Activated CD4-positive, alpha-beta T cell treated with anti-CD3 and anti-CD28 coated beads, Interleukin-2, amount 10 ng/mL, durations not matched to agents 7 days and 5 days (primary cell): ENCODE results near the gene COL6A1. TPM values are rescaled to one million over a fixed set of nuclear protein-coding genes. Genes with fewer than 3 reads are reported as not detected.

Experiments
- CTCF ChIA-PET: fragments of 350-600 bp; sonication (Branson Sonifier 250); formaldehyde crosslinking; loops from one replicate; lab custom pipeline; 2021; ENCODE audit warnings: antibody characterized with exemption; lab: Charles Lee
- POLR2A ChIA-PET: fragments of 350-600 bp; sonication (Branson Sonifier 250); formaldehyde crosslinking; loops from one replicate; lab custom pipeline; 2021; ENCODE audit warnings: antibody characterized with exemption; lab: Charles Lee
- DNase-seq: peaks from one replicate; pipeline ENCODE4 v3.0.0-alpha.2; 2020
- H3K27ac Mint-ChIP-seq: one replicate; pipeline ENCODE4 v1.8.0; 2021; ENCODE audit warnings: mild to moderate bottlenecking, moderate library complexity, mixed read lengths
- H3K27me3 Mint-ChIP-seq: one replicate; pipeline ENCODE4 v1.8.0; 2021; ENCODE audit warnings: mixed read lengths
- H3K36me3 Mint-ChIP-seq: one replicate; pipeline ENCODE4 v1.8.0; 2021; ENCODE audit warnings: low read depth, mixed read lengths
- H3K4me1 Mint-ChIP-seq: one replicate; pipeline ENCODE4 v1.8.0; 2021; ENCODE audit warnings: mixed read lengths
- H3K4me3 Mint-ChIP-seq: one replicate; pipeline ENCODE4 v1.8.0; 2021; ENCODE audit warnings: mild to moderate bottlenecking, moderate library complexity, mixed read lengths
- H3K9me3 Mint-ChIP-seq: one replicate; pipeline ENCODE4 v1.8.0; 2021; ENCODE audit warnings: mixed read lengths
- total RNA-seq, 2 experiments: library from RNA; stranded (reverse); gene quantifications; one replicate each; pipeline ENCODE4 v1.2.3, GENCODE V29; 2021

The COL6A1 gene
- total RNA-seq, 2 experiments from 2014 or later = 0.27 to 0.40 TPM

DNA sequence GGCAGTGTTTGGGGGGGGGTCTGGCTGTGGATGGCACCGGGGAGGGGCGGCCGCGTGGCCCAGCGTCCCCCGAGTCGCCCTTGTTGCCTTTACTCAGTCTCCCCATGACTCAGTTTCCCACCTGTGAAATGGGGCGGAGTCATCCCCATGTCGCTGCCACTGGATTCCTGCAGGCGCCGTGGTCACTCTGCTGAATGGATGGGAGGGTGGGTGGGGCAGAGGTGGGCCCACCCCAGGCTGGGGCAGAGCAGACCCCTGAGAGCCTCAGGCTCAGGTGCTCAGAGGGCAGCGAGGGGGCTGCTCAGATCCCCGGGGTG, 2.0 kb downstream of the COL6A1 start:
- CTCF ChIA-PET = no interaction called here
- Mint-ChIP-seq H3K4me1 (peaks cover 7% of the 10 kb centered on the region), H3K27ac (no peak overlapping the region), H3K27me3 (peaks cover 5% of the 10 kb centered on the region), H3K36me3 (no peaks in the 10 kb centered on the region), H3K9me3 (peaks cover 4% of the 10 kb centered on the region), H3K4me3 (no peak overlapping the region)
- POLR2A ChIA-PET = no interaction called here
- no peak for DNase-seq

DNA sequence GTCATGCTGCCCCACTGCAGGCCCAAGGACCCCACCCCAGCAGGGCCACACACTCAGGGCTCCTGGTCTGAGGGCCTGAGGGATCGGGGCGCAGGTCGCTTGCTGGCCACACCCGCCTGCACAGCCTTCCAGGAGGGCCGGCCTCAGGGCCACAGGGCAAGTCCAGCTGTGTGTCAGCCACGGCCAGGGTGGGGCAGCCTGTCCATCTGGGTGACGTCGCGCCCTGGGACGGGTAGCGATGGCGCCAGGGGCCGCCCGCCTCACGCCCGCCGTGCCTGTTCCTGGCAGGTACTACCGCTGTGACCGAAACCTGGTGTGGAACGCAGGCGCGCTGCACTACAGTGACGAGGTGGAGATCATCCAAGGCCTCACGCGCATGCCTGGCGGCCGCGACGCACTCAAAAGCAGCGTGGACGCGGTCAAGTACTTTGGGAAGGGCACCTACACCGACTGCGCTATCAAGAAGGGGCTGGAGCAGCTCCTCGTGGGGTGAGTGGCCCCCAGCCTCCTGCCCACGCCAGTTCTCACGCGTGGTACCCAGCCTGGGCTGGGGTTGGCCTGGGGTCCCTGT, 2.5 kb downstream of the COL6A1 start:
- no peak for DNase-seq
- Mint-ChIP-seq H3K4me3 (no peak overlapping the region), H3K27ac (no peak overlapping the region), H3K9me3 (peaks cover 4% of the 10 kb centered on the region), H3K4me1 (peaks cover 7% of the 10 kb centered on the region), H3K27me3 (peaks cover 5% of the 10 kb centered on the region), H3K36me3 (no peaks in the 10 kb centered on the region)
- CTCF ChIA-PET = no interaction called here
- POLR2A ChIA-PET = no interaction called here

DNA sequence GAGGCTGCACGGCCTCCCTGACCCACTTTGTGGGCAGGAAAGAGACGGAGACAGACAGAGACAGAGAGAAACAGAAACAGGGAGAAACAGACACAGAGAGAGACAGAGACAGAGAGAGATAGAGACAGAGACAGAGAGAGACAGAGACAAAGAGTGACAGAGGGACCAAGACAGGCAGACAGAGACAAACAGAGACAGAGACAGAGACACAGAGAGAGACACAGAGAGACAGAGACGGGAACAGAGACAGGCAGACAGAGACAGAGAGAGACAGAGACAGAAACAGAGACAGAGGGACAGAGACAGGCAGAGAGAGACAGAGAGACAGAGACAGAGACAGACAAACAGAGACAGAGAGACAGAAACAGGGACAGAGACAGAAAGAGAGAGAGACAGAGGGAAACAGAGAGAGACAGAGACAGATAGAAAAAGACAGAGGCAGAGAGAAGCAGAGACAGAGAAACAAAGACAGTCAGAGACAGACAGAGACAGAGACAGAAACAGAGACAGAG, 3.1 kb downstream of the COL6A1 start:
- Mint-ChIP-seq H3K9me3 (peaks cover 4% of the 10 kb centered on the region), H3K4me1 (peaks cover 4% of the 10 kb centered on the region), H3K27me3 (peaks cover 5% of the 10 kb centered on the region), H3K4me3 (no peak overlapping the region), H3K27ac (no peak overlapping the region), H3K36me3 (no peaks in the 10 kb centered on the region)
- CTCF ChIA-PET = no interaction called here
- DNase-seq = no peak
- POLR2A ChIA-PET = no interaction called here

DNA sequence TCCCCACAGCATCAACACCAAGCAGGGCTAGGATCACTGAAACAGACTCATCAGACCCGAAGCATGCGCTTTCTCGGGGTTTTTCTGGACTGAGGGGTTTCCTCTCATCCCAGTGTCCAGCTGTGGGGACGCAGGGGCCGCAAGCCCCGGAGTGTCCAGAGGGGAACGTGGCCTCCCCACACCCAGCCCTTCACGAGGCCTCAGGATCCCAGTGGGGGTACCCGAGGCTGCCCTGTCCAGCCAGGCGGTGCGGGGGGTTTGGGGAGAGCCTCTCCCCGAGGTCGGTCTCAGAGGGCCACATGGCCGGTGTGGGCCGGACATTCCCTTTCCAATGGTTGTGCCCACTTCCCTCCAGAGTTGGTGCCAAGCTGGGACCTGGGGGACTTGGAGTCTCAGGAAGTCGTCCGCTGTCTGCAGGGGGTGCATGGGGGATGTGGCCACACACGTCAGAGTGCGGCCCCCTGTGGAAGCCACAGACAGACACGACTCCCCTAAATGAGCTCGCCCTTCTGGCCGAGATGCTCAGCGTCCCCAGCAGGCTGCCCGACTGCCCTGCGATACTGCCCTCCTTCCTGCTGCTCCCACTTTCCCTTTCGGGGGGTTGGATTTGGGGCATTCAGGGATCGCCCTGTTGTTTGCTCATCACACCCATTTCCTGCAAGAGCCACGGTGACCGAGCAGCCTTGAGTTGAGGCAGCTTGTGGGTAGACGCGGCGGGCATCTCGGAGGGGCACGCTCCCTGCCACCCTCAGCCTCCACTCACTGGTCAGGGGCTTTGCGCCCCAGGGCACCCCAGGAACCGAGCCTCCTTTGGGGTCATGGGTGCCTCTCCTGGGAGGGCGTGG, 4.1 kb downstream of the COL6A1 start:
- POLR2A ChIA-PET = no interaction called here
- peaks cover 4% of the 10 kb centered on the region for H3K9me3 Mint-ChIP-seq
- no peak overlapping the region for H3K4me3 Mint-ChIP-seq
- CTCF ChIA-PET = no interaction called here
- no peak for DNase-seq
- no peaks in the 10 kb centered on the region for H3K36me3 Mint-ChIP-seq
- H3K27ac Mint-ChIP-seq = no peak overlapping the region
- H3K4me1 Mint-ChIP-seq = peaks cover 1% of the 10 kb centered on the region
- peaks cover 5% of the 10 kb centered on the region for H3K27me3 Mint-ChIP-seq

DNA sequence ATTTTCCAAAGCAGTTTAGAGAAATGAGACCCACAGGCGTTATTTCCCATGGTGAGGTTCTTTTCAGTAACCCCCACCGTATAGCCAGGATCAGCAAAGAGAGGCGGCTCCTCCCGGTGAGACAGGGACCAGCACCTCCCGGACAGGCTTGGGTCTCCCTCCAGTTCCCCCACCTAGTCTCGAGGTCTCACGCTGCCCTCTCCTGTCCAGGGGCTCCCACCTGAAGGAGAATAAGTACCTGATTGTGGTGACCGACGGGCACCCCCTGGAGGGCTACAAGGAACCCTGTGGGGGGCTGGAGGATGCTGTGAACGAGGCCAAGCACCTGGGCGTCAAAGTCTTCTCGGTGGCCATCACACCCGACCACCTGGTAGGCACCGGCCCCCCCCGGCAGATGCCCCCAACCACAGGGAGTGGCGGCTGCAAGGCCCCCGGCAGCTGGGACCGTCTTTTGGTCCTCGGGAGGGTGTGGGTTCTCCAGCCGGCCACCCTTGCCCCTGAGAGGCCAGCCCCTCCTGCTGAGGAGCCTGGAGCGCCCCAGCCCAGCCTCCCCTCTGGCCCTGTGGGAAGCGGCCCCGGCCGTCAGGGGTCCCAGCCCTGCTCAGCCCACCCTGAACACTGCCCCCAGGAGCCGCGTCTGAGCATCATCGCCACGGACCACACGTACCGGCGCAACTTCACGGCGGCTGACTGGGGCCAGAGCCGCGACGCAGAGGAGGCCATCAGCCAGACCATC, 4.9 kb downstream of the COL6A1 start:
- Mint-ChIP-seq H3K27ac (no peak overlapping the region), H3K4me1 (peaks cover 1% of the 10 kb centered on the region), H3K36me3 (no peaks in the 10 kb centered on the region), H3K9me3 (peaks cover 4% of the 10 kb centered on the region), H3K27me3 (peaks cover 5% of the 10 kb centered on the region), H3K4me3 (no peak overlapping the region)
- CTCF ChIA-PET = no interaction called here
- no peak for DNase-seq
- POLR2A ChIA-PET = no interaction called here

DNA sequence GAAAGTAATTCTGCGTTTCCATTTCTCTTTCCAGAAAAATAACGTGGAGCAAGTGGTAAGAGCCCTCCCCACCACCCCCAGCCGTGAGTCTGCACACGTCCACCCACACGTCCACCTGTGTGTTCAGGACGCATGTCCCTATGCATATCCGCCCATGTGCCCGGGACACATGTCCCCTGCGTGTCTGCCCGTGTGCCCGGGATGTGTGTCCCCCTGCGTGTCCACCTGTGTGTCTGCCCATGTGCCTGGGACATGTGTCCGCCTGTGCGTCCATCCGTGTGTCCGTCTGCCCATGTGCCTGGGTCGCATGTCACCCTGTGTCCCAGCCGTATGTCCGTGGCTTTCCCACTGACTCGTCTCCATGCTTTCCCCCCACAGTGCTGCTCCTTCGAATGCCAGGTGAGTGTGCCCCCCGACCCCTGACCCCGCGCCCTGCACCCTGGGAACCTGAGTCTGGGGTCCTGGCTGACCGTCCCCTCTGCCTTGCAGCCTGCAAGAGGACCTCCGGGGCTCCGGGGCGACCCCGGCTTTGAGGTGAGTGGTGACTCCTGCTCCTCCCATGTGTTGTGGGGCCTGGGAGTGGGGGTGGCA, 5.6 kb downstream of the COL6A1 start:
- Mint-ChIP-seq H3K9me3 (peaks cover 4% of the 10 kb centered on the region), H3K27ac (no peak overlapping the region), H3K27me3 (peaks cover 5% of the 10 kb centered on the region), H3K36me3 (no peaks in the 10 kb centered on the region), H3K4me1 (peaks cover 1% of the 10 kb centered on the region), H3K4me3 (no peak overlapping the region)
- no peak for DNase-seq
- CTCF ChIA-PET = no interaction called here
- POLR2A ChIA-PET = no interaction called here

DNA sequence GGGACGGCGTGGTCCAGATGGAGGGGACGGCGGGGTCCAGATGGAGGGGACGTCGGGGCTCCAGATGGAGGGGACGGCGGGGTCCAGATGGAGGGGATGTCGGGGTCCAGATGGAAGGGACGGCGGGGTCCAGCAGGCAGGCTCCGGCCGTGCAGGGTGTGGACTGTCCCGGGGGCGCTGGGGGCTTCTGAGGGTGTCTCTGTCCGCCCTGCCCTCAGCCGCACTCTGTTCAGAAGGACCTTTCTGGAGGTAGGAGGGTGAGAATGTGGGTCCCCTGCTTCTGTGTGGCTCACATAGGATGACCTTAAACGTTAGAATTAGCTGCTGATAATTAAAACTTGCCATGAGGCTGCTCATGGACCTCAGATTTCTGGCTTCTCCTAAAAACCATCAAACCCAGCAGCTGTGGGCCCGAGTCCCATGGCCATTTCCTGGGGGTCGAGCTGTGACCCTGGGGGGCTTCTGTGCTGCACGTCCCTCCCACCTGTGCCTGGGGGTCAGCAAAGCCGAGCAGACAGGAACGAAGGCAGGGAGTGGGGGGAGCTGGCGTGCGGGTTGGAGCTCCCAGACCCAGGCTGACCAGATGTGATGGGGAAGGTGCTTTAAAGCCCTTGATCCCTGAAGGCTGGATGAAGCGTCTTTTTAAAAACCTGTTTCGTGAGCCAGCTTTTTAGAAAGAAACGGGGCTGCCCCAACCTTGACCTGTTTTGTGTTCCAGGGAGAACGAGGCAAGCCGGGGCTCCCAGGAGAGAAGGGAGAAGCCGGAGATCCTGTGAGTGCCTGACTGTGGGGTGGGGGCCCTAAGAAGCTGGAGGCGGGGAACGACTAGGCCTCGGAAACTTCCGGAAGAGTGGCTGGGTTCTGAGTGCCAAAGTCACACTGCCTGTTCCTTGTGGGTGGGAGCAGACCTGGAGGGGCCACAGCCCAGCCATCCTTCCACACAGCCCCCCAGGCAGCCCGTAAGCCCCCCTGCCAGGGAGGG, 7.1 kb downstream of the COL6A1 start:
- H3K4me1 Mint-ChIP-seq = no peaks in the 10 kb centered on the region
- H3K4me3 Mint-ChIP-seq = no peak overlapping the region
- H3K9me3 Mint-ChIP-seq = peaks cover 4% of the 10 kb centered on the region
- POLR2A ChIA-PET = no interaction called here
- no peaks in the 10 kb centered on the region for H3K36me3 Mint-ChIP-seq
- no peak overlapping the region for H3K27ac Mint-ChIP-seq
- DNase-seq = no peak
- peaks cover 3% of the 10 kb centered on the region for H3K27me3 Mint-ChIP-seq
- CTCF ChIA-PET = no interaction called here

DNA sequence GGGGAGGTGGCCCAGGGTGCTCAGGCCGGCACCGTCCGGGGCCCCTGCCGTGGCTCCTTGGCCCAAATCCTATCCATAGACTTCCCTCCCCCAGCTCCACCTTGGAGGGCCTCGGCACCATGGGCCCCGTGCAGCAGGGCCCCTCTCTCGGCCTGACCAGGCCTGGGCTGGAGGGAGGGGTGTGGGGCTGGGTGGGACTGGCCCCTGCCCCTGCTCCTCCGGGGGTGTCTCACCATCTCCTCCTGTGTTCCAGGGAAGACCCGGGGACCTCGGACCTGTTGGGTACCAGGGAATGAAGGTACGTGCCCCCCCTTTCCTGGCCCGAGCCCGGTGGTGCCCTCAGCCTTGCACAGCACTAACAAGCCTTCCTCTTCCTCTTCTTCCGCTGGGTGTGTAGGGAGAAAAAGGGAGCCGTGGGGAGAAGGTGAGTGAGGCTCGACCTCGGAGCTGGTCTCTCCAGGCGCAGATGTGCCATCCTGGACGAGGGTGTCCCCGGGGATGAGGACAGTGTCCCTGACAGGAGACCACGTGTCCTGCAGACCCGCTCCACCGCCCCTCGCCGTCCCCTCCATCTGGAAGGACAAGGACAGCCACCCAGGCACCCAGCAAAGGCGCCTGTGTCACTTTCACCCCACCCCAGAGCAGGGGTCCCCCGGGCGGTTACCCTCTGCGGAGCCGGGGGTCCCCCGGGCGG, 7.9 kb downstream of the COL6A1 start:
- Mint-ChIP-seq H3K4me3 (no peak overlapping the region), H3K9me3 (peaks cover 2% of the 10 kb centered on the region), H3K27ac (no peak overlapping the region), H3K27me3 (peaks cover 2% of the 10 kb centered on the region), H3K36me3 (no peaks in the 10 kb centered on the region), H3K4me1 (no peaks in the 10 kb centered on the region)
- CTCF ChIA-PET = no interaction called here
- POLR2A ChIA-PET = no interaction called here
- DNase-seq = no peak

DNA sequence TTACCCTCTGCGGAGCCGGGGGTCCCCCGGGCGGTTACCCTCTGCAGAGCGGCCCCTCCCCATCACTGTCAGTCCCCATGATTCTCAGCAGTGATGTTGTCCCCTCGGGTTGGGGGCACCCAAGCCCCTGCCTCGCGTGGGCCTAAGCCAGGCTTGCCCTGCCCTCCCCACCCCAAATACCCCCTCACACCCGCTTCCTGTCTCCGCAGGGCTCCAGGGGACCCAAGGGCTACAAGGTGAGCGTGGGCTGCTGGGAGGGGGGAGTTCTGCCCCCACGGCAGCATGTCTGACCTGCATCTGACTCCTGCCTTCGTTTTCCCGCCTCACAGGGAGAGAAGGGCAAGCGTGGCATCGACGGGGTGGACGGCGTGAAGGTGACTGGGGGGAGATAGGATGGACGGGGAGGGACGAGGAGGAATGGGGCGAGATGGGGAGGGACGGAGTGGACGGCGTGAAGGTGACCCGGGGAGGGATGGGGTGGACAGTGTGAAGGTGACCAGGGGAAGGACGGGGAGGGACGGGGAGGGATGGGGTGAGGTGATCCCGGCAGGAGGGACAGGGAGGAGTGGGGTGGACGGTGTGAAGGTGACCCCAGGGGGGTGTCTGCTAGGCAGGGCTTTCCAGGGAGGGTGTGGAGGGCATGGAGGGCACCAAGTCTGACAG, 8.6 kb downstream of the COL6A1 start:
- DNase-seq = no peak
- no peak overlapping the region for H3K27ac Mint-ChIP-seq
- no peak overlapping the region for H3K4me3 Mint-ChIP-seq
- ChIA-PET POLR2A (no interaction called here), CTCF (no interaction called here)
- H3K4me1 Mint-ChIP-seq = no peaks in the 10 kb centered on the region
- no peaks in the 10 kb centered on the region for H3K9me3 Mint-ChIP-seq
- H3K27me3 Mint-ChIP-seq = no peaks in the 10 kb centered on the region
- no peaks in the 10 kb centered on the region for H3K36me3 Mint-ChIP-seq

DNA sequence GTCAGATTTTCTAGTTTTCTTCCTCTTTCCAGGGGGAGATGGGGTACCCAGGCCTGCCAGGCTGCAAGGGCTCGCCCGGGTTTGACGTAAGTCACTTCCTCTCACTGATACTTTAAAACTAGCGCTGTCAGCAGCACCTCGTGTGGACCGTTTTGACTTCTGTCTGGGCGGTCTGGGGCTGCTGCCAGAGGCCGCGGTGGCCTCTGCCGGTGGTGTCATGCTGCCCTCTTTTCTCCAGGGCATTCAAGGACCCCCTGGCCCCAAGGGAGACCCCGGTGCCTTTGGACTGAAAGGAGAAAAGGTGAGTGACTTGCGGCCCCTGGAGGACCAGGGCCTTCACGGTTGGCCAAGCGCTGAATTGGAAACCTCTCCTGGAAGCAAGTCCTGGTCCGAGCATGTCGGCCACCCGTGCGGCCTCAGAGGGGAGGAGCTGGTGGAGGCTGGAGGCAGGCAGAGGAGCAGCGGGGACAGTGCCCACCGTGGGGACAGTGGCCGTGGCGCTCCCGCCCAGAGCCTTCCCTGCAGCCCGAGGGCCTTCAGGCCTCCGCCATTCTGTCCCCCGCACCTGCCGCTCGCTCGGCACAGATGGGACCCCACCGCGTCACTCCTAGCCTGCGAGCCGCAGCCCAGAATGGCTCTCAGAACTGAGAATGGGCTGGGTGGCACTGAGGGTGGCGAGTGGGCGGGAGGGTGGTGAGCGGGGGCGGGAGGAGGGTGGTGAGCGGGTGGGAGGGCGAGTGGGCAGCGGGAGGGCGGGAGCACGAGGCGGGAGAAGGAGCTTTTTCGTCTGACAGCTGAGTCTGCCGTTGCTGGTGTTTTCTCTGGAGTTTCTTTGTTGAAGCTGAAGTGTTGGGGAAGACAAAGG, 9.4 kb downstream of the COL6A1 start:
- no peaks in the 10 kb centered on the region for H3K27me3 Mint-ChIP-seq
- no peak overlapping the region for H3K27ac Mint-ChIP-seq
- POLR2A ChIA-PET = no interaction called here
- no peaks in the 10 kb centered on the region for H3K9me3 Mint-ChIP-seq
- DNase-seq = no peak
- no peaks in the 10 kb centered on the region for H3K36me3 Mint-ChIP-seq
- no peaks in the 10 kb centered on the region for H3K4me1 Mint-ChIP-seq
- CTCF ChIA-PET = no interaction called here
- no peak overlapping the region for H3K4me3 Mint-ChIP-seq
